PC-9 (cell line): ENCODE results near the gene IL10RA. TPM values are rescaled to one million over a fixed set of nuclear protein-coding genes. Genes with fewer than 3 reads are reported as not detected.

Experiments
- BruUV-seq: library from RNA; stranded (reverse); fragments of 400-500 nt; replicated peaks from 2 replicates; lab custom pipeline; 2021; lab: Mats Ljungman, UMichigan
- CTCF ChIA-PET: fragments of 300-600 bp; sonication (Branson Sonifier 250); formaldehyde crosslinking; loops from one replicate; lab custom pipeline; 2022; ENCODE audit warnings: antibody characterized with exemption; lab: Charles Lee
- POLR2A ChIA-PET: fragments of 300-600 bp; sonication (Branson Sonifier 250); formaldehyde crosslinking; loops from one replicate; lab custom pipeline; 2022; ENCODE audit warnings: antibody characterized with exemption; ENCODE audit not compliant: unreplicated experiment; lab: Charles Lee
- DNase-seq, 2 experiments: peaks; one replicate each; pipeline versions ENCODE4 v3.0.0 to v3.0.0-alpha.2; 2015 to 2022; ENCODE audit warnings: mixed read lengths in 1 of 2
- H2AFZ ChIP-seq: fragments of 200-600 bp; sonication (generic); 2 replicates; pipeline ENCODE4 v1.8.1; 2017; ENCODE audit warnings: antibody characterized with exemption
- H3F3A ChIP-seq: fragments of 200-600 bp; sonication (generic); 2 replicates; pipeline ENCODE4 v1.8.1; 2017; ENCODE audit warnings: antibody characterized with exemption, mild to moderate bottlenecking, low read depth; ENCODE audit not compliant: insufficient read depth
- H3K27ac ChIP-seq: fragments of 200-600 bp; sonication (generic); 2 replicates; pipeline ENCODE4 v1.6.1; 2016; ENCODE audit warnings: mixed run types
- H3K27me3 ChIP-seq: fragments of 200-600 bp; sonication (generic); 2 replicates; pipeline ENCODE4 v1.6.1; 2016; ENCODE audit warnings: low read depth, mixed run types; ENCODE audit not compliant: insufficient read depth
- H3K36me3 ChIP-seq: fragments of 200-600 bp; sonication (generic); 2 replicates; pipeline ENCODE4 v1.6.1; 2016; ENCODE audit warnings: low read depth, mixed run types
- H3K4me1 ChIP-seq: fragments of 200-600 bp; sonication (generic); replicated peaks from 2 replicates; pipeline ENCODE4 v1.6.1; 2016; ENCODE audit warnings: mixed run types; ENCODE audit not compliant: insufficient read depth
- H3K4me2 ChIP-seq: fragments of 200-600 bp; sonication (generic); 2 replicates; pipeline ENCODE4 v1.6.1; 2017; ENCODE audit warnings: mixed run types
- H3K4me3 ChIP-seq: fragments of 200-600 bp; sonication (generic); 2 replicates; pipeline ENCODE4 v1.6.1; 2016; ENCODE audit warnings: mixed run types
- H3K79me2 ChIP-seq: fragments of 200-600 bp; sonication (generic); 2 replicates; pipeline ENCODE4 v1.6.1; 2017; ENCODE audit warnings: low read depth, mixed run types
- H3K9me2 ChIP-seq: fragments of 200-600 bp; sonication (generic); 2 replicates; pipeline ENCODE4 v1.8.1; 2017; ENCODE audit warnings: mild to moderate bottlenecking; ENCODE audit not compliant: insufficient read depth
- H3K9me3 ChIP-seq: fragments of 200-600 bp; sonication (generic); 2 replicates; pipeline ENCODE4 v1.8.1; 2016; ENCODE audit warnings: low read depth; ENCODE audit not compliant: insufficient read depth
- H4K20me1 ChIP-seq: fragments of 200-600 bp; sonication (generic); 2 replicates; pipeline ENCODE4 v1.8.1; 2017; ENCODE audit not compliant: insufficient read depth
- EZH2 ChIP-seq: fragments of 200-600 bp; sonication (generic); IDR thresholded peaks from 2 replicates; pipeline ENCODE4 v1.8.0; 2017; ENCODE audit warnings: antibody characterized with exemption, low read depth
- intact Hi-C: fragments of 100-400 bp; cut with micrococcal nuclease; formaldehyde crosslinking; loops from one replicate; pipeline ENCODE4 v1.10.0; 2022; ENCODE audit not compliant: unreplicated experiment
- total RNA-seq: library from RNA; stranded (reverse); gene quantifications from 2 replicates; pipeline ENCODE4 v1.2.3, GENCODE V29; 2021
- TF ChIP-seq, protein P1 (sequence below): fragments of 200-600 bp; sonication (generic); conservative IDR thresholded peaks from 2 replicates; pipeline ENCODE4 v1.6.1; 2017; ENCODE audit warnings: mixed run types, antibody characterized with exemption, mild to moderate bottlenecking, moderate library complexity

The IL10RA gene
- total RNA-seq, 1 experiment from 2014 or later, result not detected

DNA sequence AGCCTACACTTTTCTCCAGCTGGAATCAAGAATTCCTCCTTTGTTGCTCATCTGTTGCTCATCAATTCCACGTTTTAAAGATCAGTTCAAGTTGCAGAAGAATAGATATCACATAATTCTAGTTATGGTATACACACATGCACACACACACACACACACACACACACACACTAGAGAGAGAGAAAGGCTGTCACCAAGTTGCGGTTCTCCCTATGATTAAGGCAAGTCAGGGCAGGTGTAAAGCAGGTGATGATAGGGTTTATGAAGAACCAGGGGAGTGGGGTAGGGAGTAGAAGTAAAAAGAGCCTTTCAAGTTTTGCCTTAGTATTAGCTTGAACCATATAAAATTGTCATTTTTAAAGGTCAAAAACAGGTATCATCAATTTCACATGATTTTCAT is 59.0 kb downstream of the IL10RA start:
- no peaks in the 10 kb centered on the region for H4K20me1 ChIP-seq
- TF ChIP-seq, protein P1, sequence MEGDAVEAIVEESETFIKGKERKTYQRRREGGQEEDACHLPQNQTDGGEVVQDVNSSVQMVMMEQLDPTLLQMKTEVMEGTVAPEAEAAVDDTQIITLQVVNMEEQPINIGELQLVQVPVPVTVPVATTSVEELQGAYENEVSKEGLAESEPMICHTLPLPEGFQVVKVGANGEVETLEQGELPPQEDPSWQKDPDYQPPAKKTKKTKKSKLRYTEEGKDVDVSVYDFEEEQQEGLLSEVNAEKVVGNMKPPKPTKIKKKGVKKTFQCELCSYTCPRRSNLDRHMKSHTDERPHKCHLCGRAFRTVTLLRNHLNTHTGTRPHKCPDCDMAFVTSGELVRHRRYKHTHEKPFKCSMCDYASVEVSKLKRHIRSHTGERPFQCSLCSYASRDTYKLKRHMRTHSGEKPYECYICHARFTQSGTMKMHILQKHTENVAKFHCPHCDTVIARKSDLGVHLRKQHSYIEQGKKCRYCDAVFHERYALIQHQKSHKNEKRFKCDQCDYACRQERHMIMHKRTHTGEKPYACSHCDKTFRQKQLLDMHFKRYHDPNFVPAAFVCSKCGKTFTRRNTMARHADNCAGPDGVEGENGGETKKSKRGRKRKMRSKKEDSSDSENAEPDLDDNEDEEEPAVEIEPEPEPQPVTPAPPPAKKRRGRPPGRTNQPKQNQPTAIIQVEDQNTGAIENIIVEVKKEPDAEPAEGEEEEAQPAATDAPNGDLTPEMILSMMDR, result no peak
- no peak for TF ChIP-seq EZH2
- H2AFZ ChIP-seq, result no peak overlapping the region
- no peak overlapping the region for H3K27ac ChIP-seq
- DNase-seq, result no peak
- POLR2A ChIA-PET, result interaction anchor here (0.5 kb wide), 1 partner anchor 153 kb away, joined by 3 read pairs; no protein-coding TSS in a partner anchor
- H3K9me2 ChIP-seq, result no peaks in the 10 kb centered on the region
- intact Hi-C loops, result no loop called here
- no peak overlapping the region for H3K4me3 ChIP-seq
- H3K27me3 ChIP-seq, result peaks cover 3% of the 10 kb centered on the region; the same call in 1 of the 2 replicates
- H3F3A ChIP-seq, result no peaks in the 10 kb centered on the region
- no peak overlapping the region for H3K4me2 ChIP-seq
- H3K9me3 ChIP-seq, result no peaks in the 10 kb centered on the region
- no TSS peak for BruUV-seq
- no peaks in the 10 kb centered on the region for H3K79me2 ChIP-seq
- H3K4me1 ChIP-seq, result no peaks in the 10 kb centered on the region; the same call in 1 of the 2 replicates
- H3K36me3 ChIP-seq, result no peaks in the 10 kb centered on the region
- CTCF ChIA-PET, result interaction anchor here (0.5 kb wide), 1 partner anchor 815 kb away, joined by 8 read pairs; no protein-coding TSS in a partner anchor

DNA sequence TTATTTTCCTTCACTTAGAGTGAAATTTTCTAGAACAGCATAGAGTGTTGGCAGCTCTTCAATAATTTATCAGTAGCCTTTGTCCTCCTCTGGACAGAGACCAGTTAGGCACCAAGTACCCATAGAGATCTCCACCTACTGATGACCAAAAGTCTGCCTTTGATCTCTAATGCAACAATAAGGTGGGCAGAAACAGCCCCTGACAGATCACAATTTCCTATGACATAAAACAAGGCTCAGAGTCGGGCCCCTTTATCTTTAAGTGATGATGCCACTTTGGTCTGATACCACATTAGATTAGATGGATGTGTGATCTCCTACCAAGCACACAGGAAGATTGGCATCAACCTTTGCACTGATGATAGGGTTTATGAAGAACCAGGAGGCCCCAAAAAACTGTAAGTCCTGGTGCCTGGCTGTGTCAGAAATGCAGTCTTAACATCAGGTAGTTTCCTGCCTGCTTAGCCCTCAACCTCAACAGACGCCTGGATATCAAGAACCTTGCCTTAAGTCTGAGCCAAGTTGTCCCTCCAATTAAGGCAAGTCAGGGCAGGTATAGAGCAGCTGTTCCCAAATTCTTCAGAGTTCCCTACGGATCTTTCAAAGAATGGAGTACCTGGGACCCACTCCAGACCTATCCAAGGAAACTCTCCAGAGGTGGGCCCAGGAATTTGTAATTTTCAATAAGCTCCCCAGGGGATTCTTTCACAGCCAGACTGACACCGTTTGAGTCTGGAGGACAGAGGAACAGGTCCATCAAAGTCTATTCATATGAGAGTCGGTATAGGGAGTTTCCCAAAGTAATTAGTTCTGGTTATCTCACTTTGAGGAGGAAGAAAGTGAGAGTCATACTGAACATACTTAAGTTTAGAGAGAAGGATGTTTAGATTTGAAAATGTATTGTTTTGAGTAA is 60.1 kb downstream of the IL10RA start:
- intact Hi-C loops, result no loop called here
- H3K4me1 ChIP-seq, result no peaks in the 10 kb centered on the region; the same call in 1 of the 2 replicates
- ChIA-PET CTCF (interaction anchor here (0.6 kb wide), 1 partner anchor 622 kb away, joined by 5 read pairs; no protein-coding TSS in a partner anchor), POLR2A (no interaction called here)
- no TSS peak for BruUV-seq
- DNase-seq, result no peak
- TF ChIP-seq, protein P1, result no peak
- TF ChIP-seq EZH2, result no peak
- H3K27ac ChIP-seq, result no peak overlapping the region
- H2AFZ ChIP-seq, result no peak overlapping the region
- no peaks in the 10 kb centered on the region for H3K79me2 ChIP-seq
- no peaks in the 10 kb centered on the region for H4K20me1 ChIP-seq
- no peak overlapping the region; the same call in 1 of the 2 replicates for H3K4me2 ChIP-seq
- no peaks in the 10 kb centered on the region for H3K9me3 ChIP-seq
- no peak overlapping the region for H3K4me3 ChIP-seq
- no peaks in the 10 kb centered on the region for H3F3A ChIP-seq
- peaks cover 9% of the 10 kb centered on the region; the same call in 1 of the 2 replicates for H3K27me3 ChIP-seq
- H3K36me3 ChIP-seq, result no peaks in the 10 kb centered on the region
- H3K9me2 ChIP-seq, result no peaks in the 10 kb centered on the region

DNA sequence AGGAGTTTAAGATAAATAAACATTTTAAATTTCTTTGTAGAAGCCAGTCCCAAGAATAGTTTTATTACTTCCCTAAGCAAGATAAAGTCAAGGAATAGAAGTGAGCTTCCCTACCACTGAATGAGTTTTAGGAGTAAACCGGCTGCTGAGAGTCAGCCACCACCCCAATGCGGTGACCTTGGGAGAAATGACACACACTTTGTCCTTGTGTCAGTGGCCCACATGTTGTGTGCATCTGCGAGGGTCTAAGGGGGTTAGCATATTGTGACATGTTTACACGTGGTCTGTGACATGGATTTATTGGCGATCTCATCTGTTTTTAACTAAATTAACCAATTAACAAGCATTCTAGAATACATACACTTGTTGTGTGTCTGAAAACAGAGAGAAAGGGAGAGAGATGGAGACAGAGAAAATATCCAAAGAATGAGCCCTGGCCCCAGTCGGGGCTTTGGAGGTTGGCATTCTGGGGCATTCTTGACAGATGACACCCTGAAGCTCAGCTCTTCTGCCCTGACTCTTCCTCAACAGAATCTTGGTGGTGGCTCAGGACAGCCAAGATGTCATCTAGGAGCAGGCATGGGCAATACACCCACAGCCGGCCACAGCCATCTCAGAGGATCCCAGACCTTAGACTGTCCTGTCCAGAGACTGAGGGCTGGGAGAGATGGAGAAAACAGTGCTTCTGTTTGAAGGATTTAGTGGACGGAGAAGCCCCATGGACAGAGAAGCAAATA is 60.9 kb downstream of the IL10RA start:
- intact Hi-C loops, result no loop called here
- H3K36me3 ChIP-seq, result no peaks in the 10 kb centered on the region
- H3F3A ChIP-seq, result no peaks in the 10 kb centered on the region
- no peaks in the 10 kb centered on the region for H3K79me2 ChIP-seq
- no peak for DNase-seq
- H3K4me1 ChIP-seq, result no peaks in the 10 kb centered on the region; the same call in 1 of the 2 replicates
- ChIA-PET POLR2A (no interaction called here), CTCF (no interaction called here)
- H4K20me1 ChIP-seq, result no peaks in the 10 kb centered on the region
- no peak overlapping the region for H3K4me3 ChIP-seq
- no peak overlapping the region for H3K4me2 ChIP-seq
- no peak overlapping the region for H3K27ac ChIP-seq
- peaks cover 11% of the 10 kb centered on the region; the same call in 1 of the 2 replicates for H3K27me3 ChIP-seq
- no TSS peak for BruUV-seq
- no peaks in the 10 kb centered on the region for H3K9me2 ChIP-seq
- TF ChIP-seq, protein P1, result no peak
- no peak for TF ChIP-seq EZH2
- H2AFZ ChIP-seq, result no peak overlapping the region
- no peaks in the 10 kb centered on the region for H3K9me3 ChIP-seq
